HepG2 (cell line): ENCODE results near the gene CHKA. TPM values are rescaled to one million over a fixed set of nuclear protein-coding genes. Genes with fewer than 3 reads are reported as not detected.

Experiments used
- ATF2 ChIP-seq: sonication (generic); formaldehyde crosslinking; IDR thresholded peaks from 2 replicates; pipeline ENCODE4 v1.4.0; 2020; ENCODE audit warnings: missing genetic modification reagents
- BCLAF1 ChIP-seq: fragments of 450-650 bp; IDR thresholded peaks from 2 replicates; pipeline ENCODE4 v1.6.1; 2017; ENCODE audit warnings: mild to moderate bottlenecking
- EHMT2 ChIP-seq: fragments of 200-600 bp; sonication (generic); IDR thresholded peaks from 2 replicates; pipeline ENCODE4 v1.7.0; 2017; ENCODE audit warnings: antibody characterized with exemption, low read depth, low read length, borderline replicate concordance
- FOXM1 ChIP-seq: sonication (generic); formaldehyde crosslinking; IDR thresholded peaks from 2 replicates; pipeline ENCODE4 v1.5.0; 2020; ENCODE audit warnings: missing genetic modification reagents
- GMEB2 ChIP-seq: IDR thresholded peaks from 2 replicates; pipeline ENCODE4 v1.6.1; 2016; ENCODE audit warnings: missing biosample characterization, missing genetic modification reagents, low read depth
- HNRNPH1 ChIP-seq: fragments of 200-400 bp; formaldehyde crosslinking; optimal IDR thresholded peaks from 2 replicates; pipeline ENCODE3; 2017; ENCODE audit warnings: mild to moderate bottlenecking, low read depth, low read length
- HOXA3 ChIP-seq: sonication (generic); formaldehyde crosslinking; IDR thresholded peaks from 2 replicates; pipeline ENCODE4 v1.5.0; 2020; ENCODE audit warnings: missing genetic modification reagents
- MTA3 ChIP-seq: sonication (generic); formaldehyde crosslinking; IDR thresholded peaks from 2 replicates; pipeline ENCODE4 v1.4.0; 2020; ENCODE audit warnings: missing genetic modification reagents
- MXD4 ChIP-seq: IDR thresholded peaks from 2 replicates; pipeline ENCODE4 v1.6.1; 2016; ENCODE audit warnings: mild to moderate bottlenecking, missing biosample characterization, missing genetic modification reagents
- NKX3-1 ChIP-seq: sonication (generic); formaldehyde crosslinking; IDR thresholded peaks from 2 replicates; pipeline ENCODE4 v1.5.0; 2020; ENCODE audit warnings: missing genetic modification reagents
- NRL ChIP-seq: sonication (generic); formaldehyde crosslinking; IDR thresholded peaks from 2 replicates; pipeline ENCODE4 v1.5.0; 2020; ENCODE audit warnings: missing genetic modification reagents, mild to moderate bottlenecking, moderate library complexity, borderline replicate concordance
- PCBP1 ChIP-seq: fragments of 200-400 bp; formaldehyde crosslinking; IDR thresholded peaks from 2 replicates; pipeline ENCODE4 v1.6.1; 2017; ENCODE audit warnings: mild to moderate bottlenecking, low read depth, low read length, borderline replicate concordance
- PHF8 ChIP-seq: sonication (generic); formaldehyde crosslinking; IDR thresholded peaks from 2 replicates; pipeline ENCODE4 v1.5.0; 2020; ENCODE audit warnings: missing genetic modification reagents
- RFXANK ChIP-seq: IDR thresholded peaks from 2 replicates; pipeline ENCODE4 v1.6.1; 2016
- SYNCRIP ChIP-seq: fragments of 200-400 bp; formaldehyde crosslinking; IDR thresholded peaks from 2 replicates; pipeline ENCODE4 v1.6.1; 2018; ENCODE audit warnings: mild to moderate bottlenecking, low read depth, low read length; ENCODE audit not compliant: insufficient read depth
- ZFP62 ChIP-seq: sonication (generic); formaldehyde crosslinking; IDR thresholded peaks from 2 replicates; pipeline ENCODE4 v1.4.0; 2020; ENCODE audit warnings: missing genetic modification reagents
- ZIK1 ChIP-seq: sonication (generic); formaldehyde crosslinking; IDR thresholded peaks from 2 replicates; pipeline ENCODE4 v1.5.0; 2020; ENCODE audit warnings: mild to moderate bottlenecking, low read depth, missing genetic modification reagents, borderline replicate concordance
- ZNF646 ChIP-seq: sonication (generic); formaldehyde crosslinking; IDR thresholded peaks from 2 replicates; pipeline ENCODE4 v1.9.0; 2021; ENCODE audit warnings: mild to moderate bottlenecking, missing genetic modification reagents
- ZNF724P ChIP-seq: sonication (generic); formaldehyde crosslinking; IDR thresholded peaks from 2 replicates; pipeline ENCODE4 v1.8.0; 2022; ENCODE audit warnings: missing genetic modification reagents, borderline replicate concordance
- ZNF878 ChIP-seq: sonication (generic); formaldehyde crosslinking; IDR thresholded peaks from 2 replicates; pipeline ENCODE4 v1.8.1; 2023; ENCODE audit warnings: mild to moderate bottlenecking, missing genetic modification reagents, moderate library complexity
- polyA plus RNA-seq, 8 experiments: library from polyadenylated mRNA; depleted of rRNA in 3 of 8; stranded (reverse) in 7 of 8; unstranded in 1 of 8; fragments of >200 nt; fragmentation: Illumina TruSeq in 4 of 8; extraction: Trizol in 4 of 8; gene quantifications; 2 replicates each; pipeline versions ENCODE4 v1.2.1 to v1.2.3, GENCODE V29; 2011 to 2016; ENCODE audit warnings: low read depth in 4 of 8, missing spikeins in 1 of 8, mixed read lengths in 1 of 8; ENCODE audit not compliant: insufficient read depth in 1 of 8
- total RNA-seq, 5 experiments: library from RNA; depleted of rRNA; stranded (reverse); fragments of >200 nt; fragmentation: Illumina TruSeq; extraction: Trizol; gene quantifications; 2 replicates each; pipeline ENCODE4 v1.2.3, GENCODE V29; 2016; ENCODE audit warnings: low read depth in 1 of 5

The CHKA gene
- total and polyA plus RNA-seq, 2 of the 13 experiments (the other 11 are each of a cell fraction or from before 2014, with no cell fraction given), result 71.6 to 92.7 TPM

GRCh38 chr11:68020575-68020974 lies 100.6 kb downstream of the CHKA start (continued):
- TF ChIP-seq BCLAF1 (no peak), ZNF878 (CRISPR knock-in tag) (no peak), RFXANK (CRISPR knock-in tag) (no peak), PCBP1 (0 out of 2 replicates have a peak, but pooled peaks have one; percentile 3), FOXM1 (CRISPR knock-in tag) (no peak), ZIK1 (CRISPR knock-in tag) (no peak), SYNCRIP (no peak), NRL (CRISPR knock-in tag) (0 out of 2 replicates have a peak, but pooled peaks have one; percentile 19), ZFP62 (CRISPR knock-in tag) (no peak), MXD4 (no peak), ZNF724P (CRISPR knock-in tag) (no peak), NKX3-1 (CRISPR knock-in tag) (no peak), GMEB2 (CRISPR knock-in tag) (no peak), ATF2 (CRISPR knock-in tag) (no peak), ZNF646 (CRISPR knock-in tag) (no peak), PHF8 (peak; percentile 27; the same call in 1 of the 2 replicates), MTA3 (no peak), EHMT2 (no peak), HNRNPH1 (no peak), HOXA3 (CRISPR knock-in tag) (0 out of 2 replicates have a peak, but pooled peaks have one; percentile 16)
